ENCODE data around the gene PCP2. TPM values are rescaled to one million over a fixed set of nuclear protein-coding genes. Genes with fewer than 3 reads are reported as not detected.
A peak's percentile ranks its signal among the peaks of the same experiment; 100 is the strongest.

The PCP2 gene
- total RNA-seq, 1 donor: not detected

- TF ChIP-seq, protein P1, sequence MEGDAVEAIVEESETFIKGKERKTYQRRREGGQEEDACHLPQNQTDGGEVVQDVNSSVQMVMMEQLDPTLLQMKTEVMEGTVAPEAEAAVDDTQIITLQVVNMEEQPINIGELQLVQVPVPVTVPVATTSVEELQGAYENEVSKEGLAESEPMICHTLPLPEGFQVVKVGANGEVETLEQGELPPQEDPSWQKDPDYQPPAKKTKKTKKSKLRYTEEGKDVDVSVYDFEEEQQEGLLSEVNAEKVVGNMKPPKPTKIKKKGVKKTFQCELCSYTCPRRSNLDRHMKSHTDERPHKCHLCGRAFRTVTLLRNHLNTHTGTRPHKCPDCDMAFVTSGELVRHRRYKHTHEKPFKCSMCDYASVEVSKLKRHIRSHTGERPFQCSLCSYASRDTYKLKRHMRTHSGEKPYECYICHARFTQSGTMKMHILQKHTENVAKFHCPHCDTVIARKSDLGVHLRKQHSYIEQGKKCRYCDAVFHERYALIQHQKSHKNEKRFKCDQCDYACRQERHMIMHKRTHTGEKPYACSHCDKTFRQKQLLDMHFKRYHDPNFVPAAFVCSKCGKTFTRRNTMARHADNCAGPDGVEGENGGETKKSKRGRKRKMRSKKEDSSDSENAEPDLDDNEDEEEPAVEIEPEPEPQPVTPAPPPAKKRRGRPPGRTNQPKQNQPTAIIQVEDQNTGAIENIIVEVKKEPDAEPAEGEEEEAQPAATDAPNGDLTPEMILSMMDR (IDR thresholded peaks at IDR 0.05; ENCODE audit: insufficient read depth, low read length): no peak
- no peak overlapping the region for H3K4me3 ChIP-seq (ENCODE audit: low read depth, low read length)
- DNase-seq (ENCODE audit: low read depth): no peak
Measured at GRCh38 chr19:7670790-7671189, 37.3 kb upstream of the PCP2 start.

DNA sequence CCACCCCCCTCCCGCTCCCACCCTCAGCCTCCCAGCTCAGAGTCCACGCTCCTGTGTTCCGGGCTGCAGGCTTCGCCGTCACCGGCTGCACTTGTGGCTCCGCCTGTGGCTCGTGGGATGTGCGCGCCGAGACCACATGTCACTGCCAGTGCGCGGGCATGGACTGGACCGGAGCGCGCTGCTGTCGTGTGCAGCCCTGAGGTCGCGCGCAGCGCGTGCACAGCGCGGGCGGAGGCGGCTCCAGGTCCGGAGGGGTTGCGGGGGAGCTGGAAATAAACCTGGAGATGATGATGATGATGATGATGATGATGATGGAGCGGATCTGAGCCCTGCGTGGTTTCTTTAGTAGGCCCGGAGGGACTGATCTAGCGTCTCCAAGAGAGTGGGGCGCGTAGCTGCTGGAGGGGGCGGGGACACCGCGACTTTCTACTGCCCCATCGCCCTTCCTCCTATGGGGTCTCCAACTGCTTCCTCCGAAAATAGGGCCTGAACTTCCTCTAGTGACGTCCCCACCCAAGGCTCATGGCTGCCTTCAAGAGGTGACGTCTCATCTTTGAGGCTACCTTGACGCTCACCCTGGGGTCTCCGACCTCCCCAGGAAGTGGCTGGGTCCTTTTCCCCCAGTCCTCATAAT, 36.7 kb upstream of the PCP2 start:
- no peak for DNase-seq (ENCODE audit: low read depth)
- TF ChIP-seq, protein P1 (IDR thresholded peaks at IDR 0.05; ENCODE audit: insufficient read depth, low read length): no peak

GRCh38 chr19:7669641-7670040, 36.1 kb upstream of the PCP2 start:
- no peak overlapping the region for H3K4me3 ChIP-seq (ENCODE audit: low read depth, low read length)
- DNase-seq (ENCODE audit: low read depth): no peak
- TF ChIP-seq, protein P1 (IDR thresholded peaks at IDR 0.05; ENCODE audit: insufficient read depth, low read length): no peak

More for the DNA sequence above, 36.7 kb upstream of the PCP2 start:
- H3K4me3 ChIP-seq (ENCODE audit: low read depth, low read length): no peak overlapping the region

- TF ChIP-seq, protein P1 (IDR thresholded peaks at IDR 0.05; ENCODE audit: insufficient read depth, low read length): no peak
- no peak for DNase-seq (ENCODE audit: low read depth)
- no peak within 1 kb of the TSS for H3K4me3 ChIP-seq (ENCODE audit: low read depth, low read length)
Measured at GRCh38 chr19:7668842-7669241, 35.3 kb upstream of the PCP2 start, which contains the start of gene RETN. RETN (plus strand) TSS chr19:7669049; CDS start chr19:7669327, 278 bp downstream.

GRCh38 chr19:7665076-7665475, 31.6 kb upstream of the PCP2 start:
- TF ChIP-seq, protein P1 (IDR thresholded peaks at IDR 0.05; ENCODE audit: insufficient read depth, low read length): no peak
- no peak overlapping the region for H3K4me3 ChIP-seq (ENCODE audit: low read depth, low read length)
- DNase-seq (ENCODE audit: low read depth): peak; percentile 83

DNA sequence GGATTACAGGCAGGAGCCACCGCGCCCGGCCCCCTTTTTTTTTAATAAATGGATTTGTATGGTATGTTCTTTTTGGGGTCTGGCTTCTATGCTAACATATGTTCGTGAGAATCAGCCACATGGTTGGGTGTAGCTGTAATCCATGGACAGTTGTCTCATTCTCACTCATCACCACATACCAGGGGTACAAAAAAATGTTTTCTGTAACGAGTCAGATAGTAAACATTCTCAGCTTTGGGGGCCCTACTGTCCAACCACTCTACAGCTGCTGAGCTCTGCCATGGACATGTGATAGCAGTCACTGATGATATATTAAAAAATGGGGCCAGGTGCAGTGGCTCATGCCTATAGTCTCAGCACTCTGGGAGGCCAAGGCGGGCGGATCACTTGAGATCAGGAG, 30.2 kb upstream of the PCP2 start:
- TF ChIP-seq, protein P1 (IDR thresholded peaks at IDR 0.05; ENCODE audit: insufficient read depth, low read length): no peak
- H3K4me3 ChIP-seq (ENCODE audit: low read depth, low read length): no peak overlapping the region
- DNase-seq (ENCODE audit: low read depth): no peak

DNA sequence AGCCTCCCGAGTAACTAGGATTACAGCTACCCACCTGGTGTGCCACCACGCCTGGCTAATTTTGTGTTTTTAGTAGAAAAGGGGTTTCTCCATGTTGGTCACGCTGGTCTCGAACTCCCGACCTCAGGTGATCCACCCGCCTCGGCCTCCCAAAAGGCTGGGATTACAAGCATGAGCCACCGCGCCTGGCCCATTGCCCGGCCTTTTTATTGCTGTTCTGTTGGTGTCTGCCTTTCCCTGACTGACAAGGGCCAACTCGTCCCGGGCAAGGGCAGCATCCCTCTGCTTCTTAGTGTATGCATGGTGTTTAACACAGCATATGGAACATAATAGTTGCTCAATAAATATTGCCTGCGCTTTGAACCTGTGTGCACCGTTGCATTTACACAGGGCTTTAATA, 29.1 kb upstream of the PCP2 start:
- DNase-seq (ENCODE audit: low read depth): no peak
- TF ChIP-seq, protein P1 (IDR thresholded peaks at IDR 0.05; ENCODE audit: insufficient read depth, low read length): no peak
- no peak overlapping the region for H3K4me3 ChIP-seq (ENCODE audit: low read depth, low read length)
